GM18873 (cell line): Measurements from ENCODE around the gene RMC1.
"Not testable (repeated sequence)": the region's sequence is repeated elsewhere in the genome, so short reads cannot be mapped to it uniquely, and the experiment has no call there.

Source experiments
- ATAC-seq: cut with Tn5 transposase; IDR thresholded peaks from one replicate; pipeline ENCODE4 v1.9.1; 2021; ENCODE audit warnings: mild to moderate bottlenecking, moderate library complexity, moderate number of reproducible peaks; ENCODE audit not compliant: unreplicated experiment, low FRiP score

The RMC1 gene

GRCh38 chr18:23503038-23503962 lies at the start of gene RMC1:
Gene RMC1, plus strand, starts transcription at chr18:23503511. Its CDS starts 108 bp downstream, at chr18:23503619.
- peak; percentile 49 for ATAC-seq

GRCh38 chr18:23453680-23454058 lies 49.6 kb upstream of the RMC1 start:
- no peak for ATAC-seq

GRCh38 chr18:23456835-23457234 lies 46.5 kb upstream of the RMC1 start:
- no peak for ATAC-seq

GRCh38 chr18:23458830-23459529 lies 44.3 kb upstream of the RMC1 start:
- ATAC-seq = no peak

GRCh38 chr18:23459530-23459921 lies 43.8 kb upstream of the RMC1 start:
- no peak for ATAC-seq

GRCh38 chr18:23460285-23461273 lies 42.7 kb upstream of the RMC1 start:
- no peak for ATAC-seq

- ATAC-seq = no peak
Observed at GRCh38 chr18:23462876-23463275, 40.4 kb upstream of the RMC1 start.

GRCh38 chr18:23468753-23469459 lies 34.4 kb upstream of the RMC1 start:
- no peak for ATAC-seq

- ATAC-seq = no peak
Observed at GRCh38 chr18:23470620-23471387, 32.5 kb upstream of the RMC1 start.

GRCh38 chr18:23471486-23471885 lies 31.8 kb upstream of the RMC1 start:
- ATAC-seq = no peak

- ATAC-seq = no peak
Observed at GRCh38 chr18:23479829-23480505, 23.3 kb upstream of the RMC1 start.

GRCh38 chr18:23484561-23485182 lies 18.6 kb upstream of the RMC1 start:
- ATAC-seq = no peak

- no peak for ATAC-seq
Observed at GRCh38 chr18:23485386-23485785, 17.9 kb upstream of the RMC1 start.

GRCh38 chr18:23487738-23488570 lies 15.4 kb upstream of the RMC1 start:
- peak; percentile 49 for ATAC-seq

- ATAC-seq = not testable (repeated sequence)
Observed at GRCh38 chr18:23489586-23489985, 13.7 kb upstream of the RMC1 start.

GRCh38 chr18:23493654-23494053 lies 9.7 kb upstream of the RMC1 start:
- ATAC-seq = no peak

GRCh38 chr18:23494992-23495391 lies 8.3 kb upstream of the RMC1 start:
- no peak for ATAC-seq
